SH-SY5Y (cell line): Measurements from ENCODE around the gene GLOD5.

ENCODE experiments used
- GATA2 ChIP-seq: IDR thresholded peaks from 2 replicates; pipeline ENCODE4 v1.6.1; 2011; ENCODE audit warnings: mild to moderate bottlenecking, low read depth, low read length
- GATA3 ChIP-seq: IDR thresholded peaks from 2 replicates; pipeline ENCODE4 v1.6.1; 2011; ENCODE audit warnings: low read depth, mild to moderate bottlenecking, low read length, moderate library complexity

GLOD5 gene

DNA sequence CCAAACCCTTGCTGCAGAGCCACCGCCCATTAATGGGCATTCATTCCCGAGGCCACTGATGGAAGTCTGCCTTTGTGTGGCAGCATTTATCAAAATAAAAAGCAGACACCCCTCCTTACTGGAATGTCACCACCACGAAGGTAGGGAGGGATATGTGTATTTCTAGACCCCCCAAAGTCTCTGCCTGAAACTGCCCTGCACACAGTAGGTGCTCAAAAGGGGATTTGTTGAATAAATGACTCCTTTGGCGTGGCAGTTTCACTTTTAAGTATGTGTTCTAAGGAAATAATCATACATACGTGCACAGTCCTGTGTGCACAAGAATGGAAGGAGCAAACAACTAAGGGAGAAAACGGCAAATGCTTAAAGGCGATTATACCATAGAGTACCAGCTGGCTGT lies 23.6 kb upstream of the GLOD5 start:
- TF ChIP-seq GATA3, result no peak

DNA sequence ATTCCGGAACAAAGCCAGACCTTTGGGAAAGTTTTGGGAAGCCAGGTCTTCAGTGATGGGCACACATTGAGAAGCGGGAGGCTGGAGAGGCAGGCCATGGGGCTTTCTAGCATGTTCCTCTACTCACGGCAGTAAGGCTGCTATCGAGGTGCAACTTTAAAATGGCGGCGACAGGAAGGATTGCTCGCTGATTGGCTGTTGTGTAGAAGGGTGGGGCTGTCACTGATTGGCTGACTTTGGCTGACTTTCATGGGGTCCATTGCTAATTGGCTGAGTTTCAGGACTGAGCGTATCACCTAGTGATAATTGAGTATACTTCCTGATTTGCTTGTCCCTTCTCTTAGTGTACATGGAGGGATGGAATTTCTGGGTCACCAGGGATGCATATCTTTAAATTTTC lies 19.7 kb upstream of the GLOD5 start:
- TF ChIP-seq GATA3, result no peak
- TF ChIP-seq GATA2, result no peak

DNA sequence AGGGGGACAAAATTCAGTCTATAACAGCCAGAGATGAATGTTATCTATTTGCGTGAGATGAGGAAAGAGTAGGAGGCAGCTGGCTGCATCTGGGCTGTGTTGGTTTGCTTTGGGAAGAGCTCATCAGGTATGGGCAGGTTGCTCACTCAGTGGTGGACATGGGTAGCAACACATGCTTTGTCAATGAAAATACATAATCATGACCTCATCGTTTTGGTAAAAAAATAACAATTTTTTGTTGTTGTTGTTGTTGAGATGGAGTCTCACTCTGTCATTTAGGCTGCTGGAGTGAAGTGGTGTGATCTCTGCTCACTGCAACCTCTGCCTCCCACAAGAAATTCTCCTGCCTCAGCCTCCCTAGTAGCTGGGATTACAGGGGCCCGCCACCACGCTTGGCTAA lies 16.3 kb upstream of the GLOD5 start:
- TF ChIP-seq GATA2 (no peak), GATA3 (no peak)

DNA sequence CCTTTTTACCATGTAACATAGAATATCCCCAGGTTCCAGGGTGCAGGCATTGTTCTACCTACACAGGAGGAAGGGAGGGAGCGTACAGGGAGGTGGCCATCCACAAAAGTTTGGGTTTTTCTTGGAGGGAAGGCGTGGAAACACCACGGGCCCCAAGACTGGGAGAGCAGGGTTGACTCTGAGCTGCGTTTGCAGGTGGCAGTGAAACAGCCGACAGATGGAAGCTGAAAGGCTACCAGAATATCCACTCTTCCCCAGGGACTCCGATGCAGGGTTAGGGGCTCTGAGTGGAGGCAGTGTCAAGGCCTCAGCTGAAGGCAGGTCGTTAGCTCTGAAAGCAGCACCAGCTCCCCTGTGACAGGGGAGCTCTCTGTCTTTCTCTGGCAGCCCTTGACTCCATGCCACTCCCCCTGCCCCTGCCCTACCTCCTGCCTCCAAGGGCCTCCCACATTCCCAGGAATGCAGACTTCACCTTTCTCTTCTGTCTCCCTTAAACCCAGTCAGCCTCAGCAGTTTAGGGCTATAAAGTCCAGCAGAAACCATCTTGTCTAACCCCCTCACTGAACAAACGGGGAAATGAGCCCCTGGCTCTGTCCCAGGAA lies 14.0 kb upstream of the GLOD5 start:
- TF ChIP-seq GATA3, result no peak
- TF ChIP-seq GATA2, result no peak

DNA sequence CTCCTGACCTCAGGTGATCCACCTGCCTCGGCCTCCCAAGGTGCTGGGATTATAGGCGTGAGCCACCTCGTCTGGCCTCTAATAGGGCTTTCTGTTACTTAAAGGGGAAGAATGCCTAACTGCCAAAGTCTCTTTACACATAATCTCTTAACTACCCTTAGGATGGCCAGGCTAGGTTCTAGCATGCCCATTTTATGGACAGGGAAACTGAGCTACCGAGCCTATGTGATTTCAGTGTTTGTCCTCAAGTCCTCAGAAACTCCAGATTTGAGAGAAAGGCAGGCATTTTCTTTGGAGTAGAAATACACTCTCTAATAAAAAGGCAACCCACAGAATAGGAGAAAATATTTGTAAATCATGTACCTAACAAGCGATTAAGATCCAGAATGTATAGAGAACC lies 12.4 kb upstream of the GLOD5 start:
- TF ChIP-seq GATA2 (no peak), GATA3 (no peak)

DNA sequence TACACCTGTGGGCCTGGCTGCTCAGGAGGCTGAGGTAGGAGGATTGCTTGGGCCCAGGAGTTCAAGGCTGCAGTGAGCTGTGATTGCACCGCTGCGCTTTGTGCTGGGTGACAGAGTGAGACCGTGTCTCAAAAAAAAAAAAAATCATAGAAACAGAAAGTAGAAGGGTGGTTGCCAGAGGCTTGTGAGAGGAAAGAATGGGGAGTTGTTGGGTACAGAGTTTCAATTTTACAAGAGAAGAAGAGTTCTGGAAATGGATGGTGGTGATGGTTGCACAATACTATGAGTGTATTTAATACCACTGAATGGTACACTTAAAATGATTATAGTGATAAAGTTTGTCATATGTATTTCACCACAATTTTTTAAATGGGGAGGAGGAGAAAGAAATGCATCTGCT lies 10.2 kb upstream of the GLOD5 start:
- no peak for TF ChIP-seq GATA2
- TF ChIP-seq GATA3, result no peak

DNA sequence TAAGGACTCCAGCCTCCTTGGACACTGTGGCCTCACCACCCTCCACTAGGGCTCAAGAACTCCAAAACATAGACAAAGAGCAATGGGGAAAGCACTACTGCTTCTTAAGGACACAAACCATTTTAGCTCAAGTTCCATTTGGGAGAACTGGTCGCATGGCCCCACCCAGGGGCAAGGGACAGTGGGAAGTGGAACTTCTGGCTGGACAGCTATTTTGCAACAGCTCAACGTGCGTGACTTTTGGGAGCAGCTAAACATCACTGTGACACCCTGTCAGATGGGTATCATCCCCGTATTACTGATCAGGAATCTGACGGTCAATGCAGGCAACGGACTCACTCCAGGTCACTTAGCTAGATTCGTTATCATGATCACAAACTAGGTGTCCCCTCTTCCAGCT lies 9.0 kb upstream of the GLOD5 start:
- TF ChIP-seq GATA3 (no peak), GATA2 (no peak)

DNA sequence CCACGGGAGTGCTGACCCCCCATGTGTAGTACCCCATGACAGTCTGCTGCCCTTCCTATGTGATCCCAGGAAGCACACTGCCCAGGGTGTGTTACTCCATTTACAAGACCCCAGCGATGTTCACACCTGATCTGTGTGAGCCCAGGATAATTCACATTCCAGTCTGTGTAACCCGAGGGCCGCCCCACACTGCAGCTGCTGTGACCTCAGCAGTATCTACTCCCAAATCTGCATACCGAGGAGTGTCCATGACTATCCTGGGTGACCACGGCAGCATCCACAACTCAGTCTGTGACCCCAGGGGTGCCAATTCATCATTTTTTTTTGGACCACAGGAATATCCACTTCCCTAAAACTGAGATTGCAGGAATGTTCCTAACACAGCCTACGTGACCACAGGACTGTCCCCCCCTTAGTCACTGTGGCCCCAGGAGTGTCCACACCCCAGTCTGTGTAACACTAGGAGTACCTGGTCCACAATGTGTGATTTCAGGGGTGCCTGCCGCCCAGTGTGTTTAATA lies 7.8 kb upstream of the GLOD5 start:
- TF ChIP-seq GATA3, result no peak
- TF ChIP-seq GATA2, result no peak

DNA sequence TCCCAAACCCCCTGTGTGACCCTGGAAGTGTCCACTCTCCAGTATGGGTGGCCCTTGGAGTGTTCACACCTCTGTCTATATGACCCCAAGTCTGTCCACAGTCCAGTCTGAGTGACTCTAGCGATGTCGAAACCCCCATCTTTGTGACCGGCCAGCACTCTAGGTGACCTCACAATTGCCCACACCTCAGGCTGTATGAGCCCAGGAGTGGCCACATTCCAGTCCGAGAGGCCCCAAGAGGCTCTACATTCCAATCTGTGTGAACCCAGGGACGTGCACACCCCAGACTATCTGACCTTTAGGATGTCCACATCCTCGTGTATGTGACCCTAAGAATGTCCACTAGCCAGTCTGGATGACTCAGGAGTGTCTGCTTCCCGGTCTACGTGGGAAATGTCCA lies 7.3 kb upstream of the GLOD5 start:
- TF ChIP-seq GATA2 (no peak), GATA3 (no peak)

DNA sequence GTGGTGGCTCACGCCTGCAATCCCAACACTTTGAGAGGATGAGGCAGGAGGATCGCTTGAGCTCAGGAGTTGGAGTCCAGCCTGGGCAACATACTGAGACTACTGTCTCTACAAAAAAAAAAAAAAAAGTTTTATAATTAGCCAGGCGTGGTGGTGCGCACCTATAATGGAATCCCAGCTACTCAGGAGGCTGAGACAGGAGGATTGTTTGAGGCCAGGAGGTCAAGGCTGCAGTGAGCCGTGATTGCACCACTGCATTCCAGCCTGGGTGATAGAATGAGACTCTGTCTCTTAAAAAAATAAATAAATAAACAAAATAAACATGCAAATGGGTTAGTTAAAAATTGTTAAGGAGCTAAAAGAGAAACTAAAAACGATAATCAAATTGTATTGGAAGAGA lies 7.7 kb downstream of the GLOD5 start:
- TF ChIP-seq GATA2, result no peak
- no peak for TF ChIP-seq GATA3

DNA sequence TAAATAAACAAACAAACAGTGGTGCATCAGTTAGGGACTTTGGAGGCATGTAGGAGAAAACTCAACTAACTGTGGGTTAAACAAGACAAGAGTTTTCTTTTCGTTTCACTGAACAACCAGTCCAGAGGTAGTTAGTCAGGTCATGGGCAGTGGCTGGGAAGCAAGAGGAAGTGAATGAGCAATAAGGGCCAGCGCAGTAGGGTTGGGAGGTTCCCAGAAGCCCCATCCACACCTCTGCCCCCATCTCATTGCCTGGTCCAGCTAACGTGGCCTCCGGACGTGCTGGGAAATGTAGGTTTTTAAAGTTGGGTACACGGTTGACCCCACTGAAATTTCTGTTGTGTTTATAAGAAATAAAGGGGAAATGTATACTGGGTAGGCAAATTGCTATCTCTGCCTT lies 8.7 kb downstream of the GLOD5 start:
- TF ChIP-seq GATA2, result no peak
- no peak for TF ChIP-seq GATA3

DNA sequence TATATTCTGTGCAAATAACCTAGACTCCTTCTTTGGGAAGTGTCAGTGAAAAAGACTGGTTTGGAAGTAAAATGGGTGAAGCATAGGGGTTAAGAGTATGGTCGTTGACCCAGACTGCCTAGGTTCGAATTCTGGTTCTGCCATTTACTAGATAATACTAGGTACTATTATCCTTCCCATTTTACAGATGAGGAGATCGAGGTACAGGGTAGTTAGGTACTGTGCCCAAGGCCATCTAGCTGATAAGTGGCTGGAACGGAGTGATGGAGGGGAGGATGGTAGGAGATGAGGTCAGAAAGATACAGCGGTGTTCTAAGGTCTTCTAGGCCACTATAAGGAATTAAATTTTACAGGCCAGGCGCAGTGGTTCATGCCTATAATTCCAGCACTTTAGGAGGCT lies 11.1 kb downstream of the GLOD5 start:
- no peak for TF ChIP-seq GATA2
- TF ChIP-seq GATA3, result no peak

DNA sequence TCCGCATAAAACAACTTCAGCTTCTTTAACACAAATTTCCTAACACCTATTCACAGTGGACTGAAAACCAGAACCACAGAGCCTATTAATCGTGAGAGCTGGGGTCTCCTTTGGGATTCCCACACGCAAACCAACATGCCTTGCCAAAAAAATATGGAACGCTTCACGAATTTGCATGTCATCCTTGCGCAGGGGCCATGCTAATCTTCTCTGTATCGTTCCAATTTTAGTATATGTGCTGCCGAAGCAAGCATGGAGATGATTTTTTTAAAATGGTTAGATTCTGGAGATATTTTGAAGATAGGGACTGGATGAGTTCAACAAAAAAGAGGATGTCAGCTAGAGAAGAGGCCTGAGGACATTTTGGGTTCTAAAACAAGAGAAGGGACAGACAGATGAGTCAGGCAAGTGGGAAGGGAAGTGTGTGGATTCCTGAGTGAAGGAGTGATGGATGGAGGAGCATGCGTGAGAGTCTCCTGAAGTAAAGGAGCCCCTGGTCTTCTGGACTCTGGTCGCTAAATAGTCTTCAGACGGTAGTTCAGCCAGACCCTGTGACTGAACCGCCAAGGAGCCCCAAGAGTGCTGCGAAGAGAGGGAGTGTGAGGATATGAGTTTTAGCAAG lies 15.4 kb downstream of the GLOD5 start:
- no peak for TF ChIP-seq GATA2
- TF ChIP-seq GATA3, result no peak

DNA sequence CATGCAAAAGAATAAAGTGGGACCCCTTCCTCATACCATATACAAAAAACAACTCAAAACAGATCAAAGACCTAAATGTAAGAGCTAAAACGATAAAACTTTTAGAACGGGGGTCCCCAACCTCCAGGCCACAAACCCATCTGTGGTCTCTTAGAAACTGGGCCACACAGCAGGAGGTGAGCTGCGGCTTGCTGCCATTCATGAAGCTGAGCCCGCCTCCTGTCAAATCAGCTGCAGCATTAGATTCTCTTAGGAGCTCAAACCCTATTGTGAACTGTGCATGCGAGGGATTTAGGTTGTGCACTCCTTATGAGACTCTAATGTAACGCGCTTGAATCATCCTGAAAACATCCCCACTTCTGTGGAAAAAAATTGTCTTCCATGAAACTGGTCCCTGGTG lies 17.9 kb downstream of the GLOD5 start:
- no peak for TF ChIP-seq GATA2
- no peak for TF ChIP-seq GATA3

DNA sequence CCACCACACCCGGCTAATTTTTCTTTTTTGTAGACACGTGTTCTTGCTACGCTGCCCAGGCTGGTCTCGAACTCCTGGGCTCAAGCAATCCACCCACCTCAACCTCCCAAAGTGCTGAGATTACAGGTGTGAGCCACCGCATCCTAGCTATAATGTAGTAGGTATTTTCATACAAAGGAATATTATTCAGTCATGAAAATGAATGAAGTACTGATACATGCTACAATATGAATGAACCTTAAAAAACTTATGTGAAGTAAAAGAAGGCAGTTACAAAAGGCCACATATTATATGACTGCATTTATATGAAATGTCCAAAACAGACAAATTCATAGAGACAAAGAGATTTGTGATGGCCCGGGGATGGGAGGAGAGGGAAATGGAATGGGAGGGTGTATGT lies 20.2 kb downstream of the GLOD5 start:
- TF ChIP-seq GATA3 (no peak), GATA2 (no peak)

DNA sequence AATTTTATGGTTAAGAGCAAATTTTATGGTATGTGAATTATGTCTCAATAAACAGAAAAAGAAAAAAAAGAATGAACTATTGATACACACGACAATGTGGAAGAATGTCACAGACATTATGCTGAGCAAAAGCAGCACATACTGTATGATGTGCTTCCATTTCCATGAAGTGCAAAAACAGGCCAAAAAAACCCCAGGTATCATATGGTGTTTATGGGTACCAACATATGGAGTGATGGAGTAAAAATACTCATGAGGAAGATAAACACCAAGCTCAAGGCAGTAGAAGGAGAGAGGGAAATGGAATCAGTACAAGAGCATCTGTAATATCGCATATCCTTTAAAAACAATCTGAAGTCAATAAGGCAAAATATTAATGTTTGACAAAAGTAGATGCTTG lies 20.7 kb downstream of the GLOD5 start:
- TF ChIP-seq GATA2 (no peak), GATA3 (no peak)

DNA sequence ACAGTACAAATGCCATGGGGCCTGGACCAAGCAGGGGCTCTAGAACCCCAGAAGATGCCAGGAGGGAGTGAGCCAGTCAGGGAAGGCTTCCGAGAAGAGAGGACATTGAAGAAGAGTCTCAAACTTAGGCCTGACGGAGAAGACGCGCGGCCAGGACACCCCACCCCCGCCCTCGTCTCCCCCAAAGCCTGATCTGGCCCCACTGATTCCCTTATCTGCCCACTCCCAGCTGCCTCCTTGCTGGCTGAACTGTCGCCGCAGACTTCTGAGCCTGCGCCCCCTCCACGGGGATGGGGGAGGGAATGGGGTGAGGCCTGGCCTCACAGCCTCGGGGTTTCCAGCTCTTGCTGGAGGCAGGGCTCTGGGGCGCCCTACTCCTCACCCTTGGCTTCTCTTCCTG lies 21.2 kb downstream of the GLOD5 start:
- TF ChIP-seq GATA2 (no peak), GATA3 (no peak)
